Measurements from ENCODE around the gene MMP8. TPM values are rescaled to one million over a fixed set of nuclear protein-coding genes. Genes with fewer than 3 reads are reported as not detected.

Gene MMP8
- not detected in 5 replicates for total RNA-seq (2022; extraction: Qiagen RNA extraction)

GRCh38 chr11:102724904-102725500 lies at the start of gene MMP8:
MMP8 (minus strand) TSS chr11:102724954; CDS start chr11:102724855, 99 bp downstream.

GRCh38 chr11:102705626-102706025 lies 19.1 kb downstream of the MMP8 start, which contains the start of gene MMP27:
MMP27 (minus strand) TSS chr11:102705769; CDS start chr11:102705714, 55 bp downstream.

Other genes with a start within 250 kb of the MMP8 start
- 20.7 to 34.8 TPM (median 25.3 TPM) in 5 replicates for gene MMP7, start 194.2 kb downstream of the MMP8 start, total RNA-seq (2022; extraction: Qiagen RNA extraction)
- not detected in 5 replicates for gene MMP20, start 99.6 kb downstream of the MMP8 start, total RNA-seq (2022; extraction: Qiagen RNA extraction)
- not detected in 5 replicates for gene MMP27, start 19.2 kb downstream of the MMP8 start, total RNA-seq (2022; extraction: Qiagen RNA extraction)
- 0.53 to 1.6 TPM (median 0.87 TPM) in 5 replicates for gene MMP10, start 55.7 kb upstream of the MMP8 start, total RNA-seq (2022; extraction: Qiagen RNA extraction)
- gene MMP1, start 73.2 kb upstream of the MMP8 start, total RNA-seq (2022; extraction: Qiagen RNA extraction), result 0.50 to 1.3 TPM (median 0.93 TPM) in 5 replicates
- 0.46 to 0.47 TPM in 2 of 5 replicates, not detected in the others for gene MMP3, start 118.7 kb upstream of the MMP8 start, total RNA-seq (2022; extraction: Qiagen RNA extraction)
- 0.04 to 0.12 TPM (median 0.08 TPM) in 4 of 5 replicates, not detected in the other for gene MMP12, start 150.0 kb upstream of the MMP8 start, total RNA-seq (2022; extraction: Qiagen RNA extraction)
- gene MMP13, start 230.8 kb upstream of the MMP8 start, total RNA-seq (2022; extraction: Qiagen RNA extraction), result not detected in 5 replicates